Stimulated activated CD8-positive, alpha-beta memory T cell treated with anti-CD3 and anti-CD28 coated beads, Interleukin-7, amount 100 ng/mL, for 4 hours (primary cell): ENCODE results near the gene ZNF292.
"Not testable (repeated sequence)": the region's sequence is repeated elsewhere in the genome, so short reads cannot be mapped to it uniquely, and the experiment has no call there.

ENCODE experiments used
- DNase-seq, 2 donors: peaks; one replicate each; pipeline ENCODE4 v3.0.0-alpha.2; 2020; ENCODE audit warnings: low read depth in 2 of 2

ZNF292 gene

DNA sequence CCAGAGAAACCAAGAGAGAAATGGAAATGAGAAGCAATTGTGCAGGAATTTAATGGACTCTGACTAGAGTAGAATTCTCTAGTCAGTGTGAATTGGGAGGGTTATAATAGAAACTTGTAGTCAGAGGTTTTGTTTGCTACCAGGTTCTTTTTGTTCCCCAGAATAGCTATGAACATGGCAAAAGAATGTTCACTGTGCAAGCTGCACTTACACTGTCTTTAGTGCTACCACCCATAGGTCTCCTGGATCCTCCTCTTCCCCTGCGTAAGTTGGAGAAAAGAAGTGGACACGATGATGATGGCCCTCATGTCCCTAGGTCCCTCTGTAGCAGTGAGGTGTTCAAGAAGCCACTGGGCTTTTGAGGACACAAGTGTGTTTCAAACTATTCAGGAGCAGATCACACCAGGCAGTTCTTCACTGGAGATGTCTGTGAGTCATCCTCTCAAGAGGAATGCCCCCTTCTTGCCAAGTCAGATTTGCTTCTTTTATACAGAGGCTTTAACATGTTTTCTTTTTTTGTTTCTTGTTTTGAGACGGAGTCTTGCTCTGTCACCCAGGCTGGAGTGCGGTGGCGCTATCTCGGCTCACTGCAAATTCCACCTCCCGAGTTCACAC is 119.4 kb downstream of the ZNF292 start:
- no peak for DNase-seq

DNA sequence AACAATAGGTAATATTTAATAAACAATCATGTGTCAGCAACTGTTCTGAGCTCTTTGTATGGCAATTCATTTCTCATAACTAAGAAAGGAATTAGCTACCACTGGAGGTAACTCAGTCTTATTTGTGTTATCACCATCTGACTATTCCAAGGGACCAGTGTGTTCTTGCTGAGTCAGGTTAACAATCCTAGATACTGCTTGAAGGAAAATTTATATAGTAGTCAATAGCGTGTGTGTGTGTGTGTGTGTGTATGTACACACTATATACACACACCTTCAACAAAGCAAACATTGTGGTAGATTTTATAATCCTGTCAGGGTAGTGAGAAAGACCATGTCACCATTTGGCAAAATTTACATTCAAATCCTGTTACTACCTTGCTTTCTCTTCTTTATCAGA is 121.3 kb downstream of the ZNF292 start:
- no peak for DNase-seq

DNA sequence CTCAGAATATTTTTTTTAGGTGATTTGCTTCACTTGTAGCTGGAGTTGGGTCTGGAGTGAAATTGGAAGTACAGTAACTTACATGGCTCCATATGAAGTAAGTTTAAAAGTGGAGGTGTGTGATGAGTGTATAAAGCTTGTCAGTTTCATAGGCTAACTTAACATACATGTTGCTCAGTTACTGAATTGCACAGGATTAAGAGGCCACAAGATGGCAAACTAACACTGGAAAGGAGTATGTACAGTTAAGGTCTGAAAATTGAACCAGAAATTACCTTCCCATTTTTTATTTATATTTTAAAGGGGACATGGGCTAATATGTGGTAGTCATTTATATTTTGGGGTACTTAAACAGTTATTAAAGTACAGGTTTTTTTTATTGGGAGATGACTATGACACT is 121.8 kb downstream of the ZNF292 start:
- DNase-seq = no peak

DNA sequence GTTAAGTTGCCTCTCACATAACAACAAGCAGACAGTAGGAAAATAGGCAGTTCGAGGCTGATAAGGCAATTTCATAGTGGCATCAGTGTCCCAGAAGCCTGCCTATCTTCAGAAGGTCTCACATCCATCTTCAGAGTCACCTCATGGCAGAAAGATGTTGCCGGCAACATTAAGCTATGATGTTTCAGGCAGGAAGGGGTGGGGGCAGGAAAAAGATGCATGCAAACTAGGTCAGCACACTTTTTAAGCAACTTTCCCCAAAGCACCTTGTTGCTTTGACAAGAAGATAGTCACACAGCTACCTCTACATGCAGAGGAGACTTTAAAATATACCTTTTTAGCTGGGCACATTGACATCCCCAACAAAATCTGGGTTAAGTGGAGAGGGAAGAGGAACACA is 123.8 kb downstream of the ZNF292 start:
- no peak for DNase-seq

DNA sequence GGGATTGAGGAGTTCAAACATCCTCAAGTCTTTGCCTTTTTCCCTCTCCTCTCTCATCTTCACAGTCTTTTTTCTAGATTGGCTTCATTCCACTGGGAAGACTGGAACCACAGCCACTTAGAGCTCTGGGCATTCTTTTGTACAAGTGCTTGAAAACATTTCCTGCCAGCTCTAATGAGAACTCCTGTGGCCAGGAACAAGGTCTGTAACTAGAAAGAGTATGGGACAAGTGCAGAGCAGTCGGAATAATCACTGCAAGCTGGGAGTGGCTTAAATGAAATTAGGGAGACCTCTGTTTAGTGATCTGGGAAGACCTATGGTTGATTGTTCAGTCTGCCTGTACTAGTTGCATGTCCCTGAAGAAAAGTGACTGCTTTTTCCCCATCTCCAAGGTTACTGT is 126.1 kb downstream of the ZNF292 start:
- DNase-seq = no peak

DNA sequence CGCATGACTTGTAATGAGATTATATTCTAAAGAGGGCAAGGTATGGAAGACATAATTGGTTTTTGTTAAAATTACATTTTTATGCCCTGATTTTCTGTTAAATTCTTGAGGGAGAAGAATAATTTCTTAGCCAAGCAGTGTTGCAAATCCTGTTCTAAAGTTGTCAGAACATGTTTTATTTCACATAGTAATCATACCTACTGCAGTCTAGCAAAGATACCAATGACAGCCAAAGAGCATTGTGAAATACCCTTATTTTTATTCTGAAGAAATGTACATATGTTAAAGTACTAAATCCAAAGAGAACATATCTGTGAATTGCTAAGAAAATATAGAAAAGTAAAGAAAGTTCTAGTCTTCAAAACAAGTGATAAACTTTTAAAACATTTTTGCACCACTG is 127.4 kb downstream of the ZNF292 start:
- no peak for DNase-seq

DNA sequence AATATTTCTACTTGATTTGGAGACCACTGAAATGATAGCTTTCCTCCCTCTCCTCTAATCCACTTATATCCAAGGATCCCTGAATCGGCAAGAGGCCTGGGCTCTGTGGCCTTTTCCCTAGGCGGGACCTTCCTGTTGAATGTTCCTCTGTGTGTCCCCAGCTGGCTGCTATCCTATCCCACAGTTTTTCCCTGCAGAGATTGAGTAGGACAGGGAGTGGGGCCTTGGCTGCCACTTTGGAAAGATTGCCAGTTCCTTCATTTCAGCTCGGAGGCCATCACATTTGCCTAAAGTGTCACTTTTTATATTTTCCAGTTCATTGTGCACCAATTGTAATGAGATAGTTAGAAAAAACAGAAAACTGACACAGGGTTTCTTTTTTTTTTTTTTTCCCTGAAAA is 128.1 kb downstream of the ZNF292 start:
- no peak for DNase-seq

DNA sequence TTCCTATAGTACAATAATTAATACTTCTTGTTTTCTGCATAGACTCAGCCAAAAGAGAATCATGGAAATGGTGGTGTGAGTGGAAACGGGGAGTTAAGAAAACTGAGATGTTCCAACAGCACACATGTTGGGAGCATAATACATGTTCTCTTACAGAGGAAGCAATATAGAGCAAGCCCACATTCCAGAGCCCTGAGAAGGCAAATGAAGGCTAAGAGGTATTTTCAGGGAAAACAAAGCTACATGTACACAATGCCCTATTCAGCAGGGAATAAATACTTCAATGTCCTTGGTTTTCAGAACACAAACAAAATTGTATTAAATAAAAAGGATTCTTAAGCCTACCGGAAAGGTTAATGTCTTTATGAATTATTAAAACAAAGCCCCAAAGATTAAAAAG is 131.9 kb downstream of the ZNF292 start:
- no peak for DNase-seq

DNA sequence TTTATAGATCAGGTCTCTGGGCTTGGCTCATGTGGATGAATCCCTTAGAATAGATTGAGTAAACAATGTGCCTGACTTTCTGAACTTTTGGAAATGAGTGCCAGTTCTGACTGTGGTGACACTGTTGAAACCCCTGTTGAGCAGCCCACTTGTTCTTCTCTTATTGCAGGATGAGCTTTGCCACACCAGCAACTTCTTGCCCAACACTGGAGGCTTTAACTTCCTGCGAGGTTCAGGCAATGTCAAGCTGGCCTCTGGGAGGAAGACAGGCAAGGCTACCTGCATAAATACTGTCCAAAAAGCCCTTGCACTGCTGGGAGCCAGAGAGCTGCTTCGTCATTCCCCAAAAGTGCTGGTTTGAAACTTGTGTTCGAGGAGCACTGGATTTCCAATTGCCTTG is 134.2 kb downstream of the ZNF292 start:
- DNase-seq = no peak

DNA sequence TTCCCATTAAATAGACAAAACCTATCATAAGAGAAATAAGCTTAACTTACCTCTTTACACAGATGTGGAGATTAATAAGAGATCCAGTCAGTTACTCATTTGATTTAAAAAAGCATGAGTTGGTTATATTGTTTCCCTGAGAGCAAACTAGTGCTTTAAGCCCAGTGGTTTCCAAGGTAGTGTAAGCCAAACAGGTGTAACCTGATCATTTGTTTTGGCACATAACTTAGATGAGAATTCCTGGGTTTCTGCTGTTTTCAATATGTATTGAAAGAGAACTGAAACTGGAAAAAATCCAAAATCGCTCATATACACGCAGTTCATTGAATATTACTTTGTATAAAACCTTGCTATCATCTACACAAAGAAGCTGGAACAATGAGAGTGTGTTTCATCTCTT is 136.5 kb downstream of the ZNF292 start:
- DNase-seq = no peak

DNA sequence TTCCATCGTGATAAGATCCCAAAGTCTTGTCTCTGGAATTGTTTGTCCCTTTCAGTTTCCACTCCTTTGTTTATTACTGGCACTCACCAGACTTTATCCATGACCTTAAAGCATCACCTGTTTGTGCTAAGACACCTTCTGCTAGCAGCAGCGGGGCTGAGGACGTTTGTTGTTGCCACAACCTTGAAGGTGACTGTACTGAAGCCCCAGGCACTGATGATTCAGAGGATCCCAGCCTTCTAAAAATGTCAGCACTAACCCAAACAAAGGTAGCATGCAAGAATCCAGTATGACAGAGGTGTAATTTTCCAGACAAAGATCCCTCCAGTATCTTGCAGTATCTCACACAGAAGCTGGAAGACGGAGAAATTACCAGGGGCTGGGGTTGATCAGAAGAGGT is 138.2 kb downstream of the ZNF292 start:
- no peak for DNase-seq

DNA sequence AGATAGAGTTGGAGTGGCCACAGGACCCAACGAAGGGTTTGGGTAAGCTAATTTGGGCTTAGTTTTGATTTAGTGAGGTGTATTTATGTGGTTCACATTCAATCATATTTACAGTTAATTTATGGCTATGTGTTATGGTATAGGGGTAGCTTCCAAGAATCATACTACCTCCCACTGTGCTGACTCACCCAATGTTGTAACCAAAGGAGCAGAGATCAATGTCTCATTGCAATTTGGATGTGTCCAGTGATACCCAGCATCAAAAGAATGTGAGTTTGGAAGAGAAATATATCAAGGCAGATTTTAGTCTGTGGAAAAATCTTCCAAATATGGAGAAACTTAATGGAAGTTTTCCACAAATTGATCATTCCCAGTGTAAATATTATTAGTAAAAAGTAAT is 141.8 kb downstream of the ZNF292 start:
- no peak for DNase-seq

DNA sequence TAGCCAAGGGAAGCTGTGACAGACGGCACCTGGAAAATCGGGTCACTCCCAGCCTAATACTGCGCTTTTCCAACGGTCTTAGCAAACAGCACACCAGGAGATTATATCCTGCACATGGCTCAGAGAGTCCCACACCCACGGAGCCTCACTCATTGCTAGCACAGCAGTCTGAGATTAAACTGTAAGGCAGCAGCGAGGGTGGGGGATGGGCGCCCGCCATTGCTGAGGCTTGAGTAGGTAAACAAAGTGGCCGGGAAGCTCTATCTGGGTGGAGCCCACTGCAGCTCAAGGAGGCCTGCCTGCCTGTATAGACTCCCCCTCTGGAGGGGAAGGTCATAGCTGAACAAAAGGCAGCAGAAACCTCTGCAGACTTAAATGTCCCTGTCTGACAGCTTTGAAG is 145.9 kb downstream of the ZNF292 start:
- DNase-seq = not testable (repeated sequence)

DNA sequence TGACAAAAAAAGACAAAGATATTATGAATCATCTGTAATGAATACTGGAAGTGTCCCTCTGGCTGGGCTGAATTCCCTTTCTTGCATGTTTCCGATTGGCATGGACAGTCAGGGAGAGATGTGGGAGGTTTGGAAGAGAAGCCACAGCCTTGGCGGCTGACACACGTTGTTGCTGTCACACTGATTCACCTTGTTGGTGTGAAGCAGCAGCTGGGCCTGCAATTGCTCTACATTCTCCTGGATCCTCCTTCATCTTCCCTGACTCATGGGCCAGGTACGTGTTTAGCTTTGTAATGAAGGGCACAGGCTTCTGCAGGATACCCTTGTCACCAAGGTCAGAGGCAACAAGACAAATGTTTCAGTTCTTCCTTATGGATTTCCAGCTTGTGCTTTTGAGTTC is 153.6 kb downstream of the ZNF292 start:
- DNase-seq = no peak

DNA sequence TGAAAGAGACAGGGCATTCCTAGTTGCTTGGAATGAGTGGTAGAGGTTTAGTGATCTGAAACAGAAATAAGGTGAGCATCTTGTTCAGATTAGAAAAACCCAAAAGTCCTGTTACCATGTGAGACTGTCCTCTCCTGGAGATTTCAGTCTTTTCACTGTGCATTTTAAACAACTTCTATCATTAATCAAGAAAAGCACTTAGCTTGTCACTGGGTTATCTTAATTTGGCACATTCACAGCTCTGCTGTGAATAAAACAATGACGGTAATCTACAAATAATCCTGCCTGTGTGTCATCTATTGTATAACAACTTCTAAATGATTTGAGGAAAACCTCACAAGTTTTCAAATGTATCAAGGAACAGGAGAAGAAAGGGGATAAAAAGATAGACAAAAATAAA is 157.5 kb downstream of the ZNF292 start:
- DNase-seq = no peak
